GM12878 (cell line): ENCODE results near the gene SBNO2. TPM values are rescaled to one million over a fixed set of nuclear protein-coding genes. Genes with fewer than 3 reads are reported as not detected.

ENCODE experiments used
- ATAC-seq: fragments of 200-7000 bp; cut with Tn5 transposase; 3 replicates; pipeline ENCODE4 v1.9.1; 2020; ENCODE audit warnings: mild to moderate bottlenecking, moderate library complexity
- BruUV-seq: library from RNA; stranded (reverse); fragments of 400-500 nt; replicated peaks from 2 replicates; lab custom pipeline; 2021; lab: Mats Ljungman, UMichigan
- CTCF ChIA-PET: fragments of 300-600 bp; sonication (Branson Sonifier 250); formaldehyde crosslinking; extraction: SDS; loops from one replicate; lab custom pipeline; 2021; ENCODE audit warnings: inconsistent platforms; lab: Yijun Ruan, JAX
- POLR2A ChIA-PET: fragments of 350-600 bp; formaldehyde crosslinking; extraction: SDS; loops from one replicate; lab custom pipeline; 2021; ENCODE audit warnings: inconsistent platforms; lab: Charles Lee
- RAD21 ChIA-PET: fragments of 300-600 bp; sonication (Branson Sonifier 250); formaldehyde crosslinking; loops from one replicate; lab custom pipeline; 2023; ENCODE audit warnings: antibody characterized with exemption; ENCODE audit not compliant: unreplicated experiment; lab: Charles Lee
- SMC1A ChIA-PET: fragments of 300-600 bp; sonication (Branson Sonifier 250); formaldehyde crosslinking; loops from one replicate; lab custom pipeline; 2023; ENCODE audit not compliant: unreplicated experiment, uncharacterized antibody; lab: Charles Lee
- DNase-seq: peaks from one replicate; pipeline ENCODE4 v3.0.0-alpha.2; 2011; ENCODE audit warnings: low read depth, low spot score
- FAIRE-seq: peaks from 3 replicates; lab custom pipeline; 2011; peaks lifted over from hg19 to GRCh38; lab: Jason Lieb, UNC
- H2AFZ ChIP-seq: 2 replicates; pipeline ENCODE4 v1.6.0; 2011; ENCODE audit warnings: low read depth, low read length, control low read depth; ENCODE audit not compliant: control insufficient read depth
- H3K27ac ChIP-seq: 2 replicates; pipeline ENCODE4 v1.5.1; 2011; ENCODE audit warnings: control low read depth; ENCODE audit not compliant: control insufficient read depth, insufficient read depth
- H3K27me3 ChIP-seq, 2 experiments: replicated peaks in 1 of 2; 2 replicates each; pipeline versions ENCODE4 v1.6.0 to v1.6.1; 2011; ENCODE audit warnings: low read length in 1 of 2; ENCODE audit not compliant: control insufficient read depth in 2 of 2, insufficient read depth in 2 of 2
- H3K36me3 ChIP-seq, 2 experiments: 2 replicates each; pipeline ENCODE4 v1.5.1; 2011; ENCODE audit warnings: low read length in 1 of 2; ENCODE audit not compliant: control insufficient read depth in 2 of 2, insufficient read depth in 2 of 2
- H3K4me1 ChIP-seq: 2 replicates; pipeline ENCODE4 v1.6.1; 2011; ENCODE audit warnings: mild to moderate bottlenecking, low read length, moderate library complexity, mixed read lengths; ENCODE audit not compliant: control insufficient read depth, insufficient read depth
- H3K4me2 ChIP-seq: 2 replicates; pipeline ENCODE4 v1.6.0; 2011; ENCODE audit warnings: control low read depth; ENCODE audit not compliant: control insufficient read depth, insufficient read depth
- H3K4me3 ChIP-seq: fragments of 200-600 bp; sonication (generic); 2 replicates; pipeline ENCODE4 v1.5.1; 2016
- H3K79me2 ChIP-seq: 2 replicates; pipeline ENCODE4 v1.6.0; 2011; ENCODE audit warnings: low read length; ENCODE audit not compliant: control insufficient read depth, insufficient read depth
- H3K9ac ChIP-seq: 2 replicates; pipeline ENCODE4 v1.8.0; 2011; ENCODE audit warnings: low read length, control low read depth, mixed read lengths; ENCODE audit not compliant: control insufficient read depth, insufficient read depth
- H3K9me3 ChIP-seq: replicated peaks from 3 replicates; pipeline ENCODE4 v1.5.1; 2011; ENCODE audit warnings: mild to moderate bottlenecking, low read length; ENCODE audit not compliant: control insufficient read depth, insufficient read depth
- H4K20me1 ChIP-seq: 2 replicates; pipeline ENCODE4 v1.6.0; 2011; ENCODE audit not compliant: control insufficient read depth, insufficient read depth
- BMI1 ChIP-seq: fragments of 450-650 bp; IDR thresholded peaks from 2 replicates; pipeline ENCODE4 v1.6.1; 2016; ENCODE audit warnings: mild to moderate bottlenecking, moderate library complexity, borderline replicate concordance
- CBX5 ChIP-seq: sonication (generic); IDR thresholded peaks from 2 replicates; pipeline ENCODE4 v1.6.1; 2016; ENCODE audit warnings: low read depth, moderate library complexity, mild to moderate bottlenecking, inconsistent platforms
- CHD2 ChIP-seq: IDR thresholded peaks from 2 replicates; pipeline ENCODE4 v1.6.1; 2011; ENCODE audit warnings: low read depth, low read length, improper control_type of control experiment, borderline replicate concordance
- DPF2 ChIP-seq: fragments of 450-650 bp; IDR thresholded peaks from 2 replicates; pipeline ENCODE4 v1.6.1; 2017; ENCODE audit warnings: mild to moderate bottlenecking
- EED ChIP-seq: sonication (generic); IDR thresholded peaks from 2 replicates; pipeline ENCODE4 v1.6.1; 2016; ENCODE audit warnings: antibody characterized with exemption, low read depth
- ESRRA ChIP-seq: IDR thresholded peaks from 2 replicates; pipeline ENCODE4 v1.6.1; 2012; ENCODE audit warnings: mild to moderate bottlenecking, low read length, improper control_type of control experiment
- GABPA ChIP-seq: IDR thresholded peaks from 2 replicates; pipeline ENCODE4 v1.6.1; 2014; ENCODE audit warnings: antibody characterized with exemption, low read depth, mild to moderate bottlenecking, inconsistent platforms
- GATAD2B ChIP-seq: fragments of 450-650 bp; conservative IDR thresholded peaks from 2 replicates; pipeline ENCODE4 v1.6.1; 2017; ENCODE audit warnings: low read depth, mild to moderate bottlenecking, moderate library complexity
- HDAC6 ChIP-seq: fragments of 200-600 bp; sonication (generic); IDR thresholded peaks from one replicate; pipeline ENCODE4 v1.8.0; 2017; ENCODE audit warnings: antibody characterized with exemption; ENCODE audit not compliant: unreplicated experiment
- HDGF ChIP-seq: fragments of 450-650 bp; IDR thresholded peaks from 2 replicates; pipeline ENCODE4 v1.6.1; 2016; ENCODE audit warnings: antibody characterized with exemption
- JUNB ChIP-seq: IDR thresholded peaks from 2 replicates; pipeline ENCODE4 v1.6.1; 2016; ENCODE audit warnings: antibody characterized with exemption, mild to moderate bottlenecking
- MEF2A ChIP-seq: IDR thresholded peaks from 2 replicates; pipeline ENCODE4 v1.6.1; 2011; ENCODE audit warnings: low read depth, mild to moderate bottlenecking, low read length, moderate library complexity; ENCODE audit not compliant: insufficient read depth
- MEF2B ChIP-seq: fragments of 450-650 bp; IDR thresholded peaks from 2 replicates; pipeline ENCODE4 v1.6.1; 2018; ENCODE audit warnings: mild to moderate bottlenecking, moderate library complexity; ENCODE audit not compliant: partially characterized antibody, poor library complexity, severe bottlenecking
- MTA3 ChIP-seq: IDR thresholded peaks from 2 replicates; pipeline ENCODE4 v1.6.1; 2012; ENCODE audit warnings: low read length, inconsistent platforms, borderline replicate concordance
- NFIC ChIP-seq: IDR thresholded peaks from 2 replicates; pipeline ENCODE4 v1.6.1; 2012; ENCODE audit warnings: low read depth, mild to moderate bottlenecking, inconsistent platforms, low read length, moderate library complexity
- NR2C1 ChIP-seq: fragments of 450-650 bp; IDR thresholded peaks from 2 replicates; pipeline ENCODE4 v1.6.1; 2017; ENCODE audit warnings: antibody characterized with exemption, mild to moderate bottlenecking, moderate library complexity
- NR2F1 ChIP-seq: fragments of 450-650 bp; conservative IDR thresholded peaks from 2 replicates; pipeline ENCODE4 v1.6.1; 2017; ENCODE audit warnings: mild to moderate bottlenecking
- POLR2AphosphoS5 ChIP-seq: IDR thresholded peaks from 2 replicates; pipeline ENCODE4 v1.6.1; 2011; ENCODE audit warnings: mild to moderate bottlenecking, low read length, inconsistent platforms
- RAD51 ChIP-seq: fragments of 450-650 bp; IDR thresholded peaks from 2 replicates; pipeline ENCODE4 v1.6.1; 2016; ENCODE audit warnings: moderate library complexity, mild to moderate bottlenecking, inconsistent platforms
- SPI1 ChIP-seq: IDR thresholded peaks from 2 replicates; pipeline ENCODE4 v1.6.1; 2011; ENCODE audit warnings: low read depth, mild to moderate bottlenecking, low read length, moderate library complexity, borderline replicate concordance; ENCODE audit not compliant: insufficient read depth
- STAT1 ChIP-seq: fragments of 450-650 bp; conservative IDR thresholded peaks from 2 replicates; pipeline ENCODE4 v1.6.1; 2014; ENCODE audit warnings: antibody characterized with exemption, mild to moderate bottlenecking
- SUPT20H ChIP-seq: IDR thresholded peaks from 2 replicates; pipeline ENCODE4 v1.6.1; 2011; ENCODE audit warnings: low read depth, mild to moderate bottlenecking, low read length, moderate library complexity, borderline replicate concordance; ENCODE audit not compliant: control insufficient read depth
- ZNF274 ChIP-seq: IDR thresholded peaks from one replicate; pipeline ENCODE4 v1.8.0; 2011; ENCODE audit not compliant: insufficient read length, insufficient read depth
- ZNF384 ChIP-seq: IDR thresholded peaks from 2 replicates; pipeline ENCODE4 v1.6.1; 2012; ENCODE audit warnings: low read depth, mild to moderate bottlenecking, low read length, improper control_type of control experiment, borderline replicate concordance
- WGBS: methylation state at CpG from one replicate; pipeline ENCODE4 v1.1.6; 2016; ENCODE audit warnings: low lambda C conversion rate; ENCODE audit not compliant: insufficient replicate concordance, insufficient coverage; ENCODE audit errors: missing lambda C conversion rate; 5-methylcytosine and 5-hydroxymethylcytosine counted together
- in situ Hi-C: fragments of 300-500 bp; cut with MboI; formaldehyde crosslinking; loops from 9 replicates; pipeline ENCODE4 v1.14.3; 2018; ENCODE audit warnings: mixed read lengths
- intact Hi-C: fragments of 100-400 bp; cut with micrococcal nuclease; formaldehyde crosslinking; loops from one replicate; pipeline ENCODE4 v1.14.2; 2022; ENCODE audit not compliant: unreplicated experiment
- polyA plus RNA-seq, 11 experiments: library from polyadenylated mRNA; depleted of rRNA in 4 of 11; unstranded in 6 of 11; stranded (reverse) in 5 of 11; fragments of >200 nt; fragmentation: Nextera tagmentation in 4 of 11; fragmentation: Illumina TruSeq in 1 of 11; extraction: Ambion mirVana in 4 of 11; extraction: Trizol in 1 of 11; gene quantifications; 1 replicate in 1 of 11; 2 replicates in 10 of 11; pipeline versions ENCODE4 v1.2.1 to v1.2.3, GENCODE V29; 2011 to 2016; ENCODE audit warnings: inconsistent platforms in 2 of 11, missing spikeins in 2 of 11, low read depth in 1 of 11
- total RNA-seq, 4 experiments: library from RNA; depleted of rRNA in 3 of 4; stranded (reverse); fragments of >200 nt in 3 of 4; fragmentation: Illumina TruSeq in 1 of 4; extraction: Trizol in 1 of 4; gene quantifications; 2 replicates each; pipeline versions ENCODE4 v1.2.1 to v1.2.3, GENCODE V29; 2013 to 2021
- TF ChIP-seq, protein P1 (sequence below): IDR thresholded peaks from 2 replicates; pipeline ENCODE4 v1.6.1; 2011; ENCODE audit warnings: borderline replicate concordance, low read depth, mild to moderate bottlenecking, moderate library complexity, mixed read lengths, low read length; ENCODE audit not compliant: insufficient read depth; ENCODE audit errors: extremely low read length

The SBNO2 gene
- total and polyA plus RNA-seq, 10 of the 15 experiments (the other 5 are each of a cell fraction or from before 2014, with no cell fraction given): 0.08 to 44.6 (median 5.4) TPM

DNA sequence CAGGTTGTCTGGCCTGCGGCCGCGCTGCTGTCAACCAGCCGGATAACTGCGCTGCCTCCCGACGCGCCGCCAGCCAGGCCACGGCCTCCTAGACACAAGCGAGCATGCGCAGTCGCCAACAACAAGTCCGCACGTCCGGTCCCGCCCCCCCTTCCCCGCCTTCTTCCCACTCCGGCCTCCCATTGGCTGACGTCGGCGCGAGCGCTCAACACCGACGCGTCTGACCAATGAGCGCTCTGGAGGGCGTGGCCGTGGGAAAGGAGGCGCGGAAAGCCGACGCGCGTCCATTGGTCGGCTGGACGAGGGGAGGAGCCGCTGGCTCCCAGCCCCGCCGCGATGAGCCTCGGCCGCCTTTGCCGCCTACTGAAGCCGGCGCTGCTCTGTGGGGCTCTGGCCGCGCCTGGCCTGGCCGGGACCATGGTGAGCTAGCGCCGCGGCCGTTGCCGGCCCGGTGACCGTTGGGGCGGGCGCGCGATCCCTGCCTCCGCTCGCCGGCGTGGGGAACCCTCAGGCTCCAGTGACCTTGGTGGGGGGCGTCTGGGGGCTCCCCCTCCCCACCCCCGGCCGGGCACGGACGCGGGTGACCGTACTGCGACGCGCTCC is 70.3 kb downstream of the SBNO2 start, which contains the start of gene GPX4:
TSS of gene GPX4 (plus strand) at position 287 of the 603 bp plus-strand sequence. CDS start at position 337, 50 bp downstream.
- 2% methylated on average over 35 of the region's 75 CpGs for WGBS
- Histone ChIP-seq H3K27ac (peak within 1 kb of the TSS; percentile 90), H4K20me1 (no peaks in the 10 kb centered on the region; the same call in 1 of the 2 replicates), H3K4me3 (peak within 1 kb of the TSS; percentile 91), H3K9me3 (no peaks in the 10 kb centered on the region; the same call in 2 of the 3 replicates), H3K4me2 (peak within 1 kb of the TSS; percentile 86), H3K9ac (peak within 1 kb of the TSS; percentile 74), H3K36me3 (peaks cover 0 to 7% of the 10 kb centered on the region in 2 experiments; a peak in 2 of 4 replicates), H3K27me3 (no peaks in the 10 kb centered on the region), H3K4me1 (peaks cover 38% of the 10 kb centered on the region), H3K79me2 (peaks cover 9% of the 10 kb centered on the region), H2AFZ (no peak within 1 kb of the TSS)
- intact Hi-C loops: loop anchor here (2.0 to 5.0 kb wide), 5 partner anchors 27 to 138 kb away; partner anchors contain the start of genes ATP5F1D, RNU6-2 and TMEM259
- in situ Hi-C loops: no loop called here
- RAD21 ChIA-PET: interaction anchor here (0.9 to 1.8 kb wide), 6 partner anchors 23 to 156 kb away, joined by 3 to 9 read pairs (median 3); partner anchors contain the start of gene ARHGAP45
- no TSS peak for BruUV-seq
- CTCF ChIA-PET: interaction anchor here (0.7 to 1.5 kb wide), 3 partner anchors 10 to 121 kb away, joined by 3 to 6 read pairs (median 3); no protein-coding TSS in a partner anchor
- SMC1A ChIA-PET: interaction anchor here (0.7 to 2.0 kb wide), 5 partner anchors 22 to 89 kb away, joined by 3 to 12 read pairs (median 4); partner anchors contain the start of gene ARHGAP45
- DNase-seq (peak; percentile 96), ATAC-seq (peak; percentile 80), FAIRE-seq (peak; percentile 99)
- POLR2A ChIA-PET: interaction anchor here (0.8 to 4.0 kb wide), 10 partner anchors 10 to 82 kb away, joined by 3 to 45 read pairs (median 5); partner anchors contain the start of genes ARHGAP45 and CNN2
- TF ChIP-seq ZNF274 (no peak), NR2C1 (no peak), EED (no peak), SPI1 (no peak), POLR2AphosphoS5 (peak; percentile 97), ZNF384 (no peak), NR2F1 (0 out of 2 replicates have a peak, but pooled peaks have one; percentile 38), STAT1 (0 out of 2 replicates have a peak, but pooled peaks have one; percentile 45), MEF2A (no peak), ESRRA (no peak), GABPA (no peak), SUPT20H (no peak), RAD51 (no peak), NFIC (no peak), HDAC6 (peak; percentile 74), CBX5 (no peak), BMI1 (no peak), JUNB (no peak), CHD2 (peak; percentile 79), HDGF (peak; percentile 99), DPF2 (peak; percentile 72), MEF2B (no peak), GATAD2B (peak; percentile 84), MTA3 (no peak)
- TF ChIP-seq, protein P1, sequence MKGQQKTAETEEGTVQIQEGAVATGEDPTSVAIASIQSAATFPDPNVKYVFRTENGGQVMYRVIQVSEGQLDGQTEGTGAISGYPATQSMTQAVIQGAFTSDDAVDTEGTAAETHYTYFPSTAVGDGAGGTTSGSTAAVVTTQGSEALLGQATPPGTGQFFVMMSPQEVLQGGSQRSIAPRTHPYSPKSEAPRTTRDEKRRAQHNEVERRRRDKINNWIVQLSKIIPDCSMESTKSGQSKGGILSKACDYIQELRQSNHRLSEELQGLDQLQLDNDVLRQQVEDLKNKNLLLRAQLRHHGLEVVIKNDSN: peak; percentile 13
